ENCODE results near the gene RGPD6.
"Not testable (repeated sequence)": the region's sequence is repeated elsewhere in the genome, so short reads cannot be mapped to it uniquely, and the experiment has no call there.

RGPD6 gene

DNA sequence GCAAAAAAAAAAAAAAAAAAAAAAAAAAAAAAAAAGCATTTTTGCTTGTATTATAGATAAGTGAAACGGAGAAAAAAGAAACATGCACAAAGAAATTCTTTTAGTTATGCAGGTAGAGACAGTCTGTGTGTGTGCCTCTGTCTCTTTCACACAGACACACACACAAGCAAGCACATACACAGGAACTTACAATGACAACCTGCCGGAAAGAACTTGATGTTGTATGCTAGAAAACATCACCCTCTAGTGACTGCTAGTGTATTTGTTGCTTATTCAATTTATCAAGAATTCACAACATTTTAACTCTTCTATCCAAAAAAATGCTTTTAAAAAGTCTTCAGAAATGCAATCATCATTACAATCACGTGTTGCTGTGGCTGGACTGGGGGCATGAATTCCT, 95.8 kb downstream of the RGPD6 start:
- not testable (repeated sequence) for DNase-seq (ENCODE audit: low read depth)

DNA sequence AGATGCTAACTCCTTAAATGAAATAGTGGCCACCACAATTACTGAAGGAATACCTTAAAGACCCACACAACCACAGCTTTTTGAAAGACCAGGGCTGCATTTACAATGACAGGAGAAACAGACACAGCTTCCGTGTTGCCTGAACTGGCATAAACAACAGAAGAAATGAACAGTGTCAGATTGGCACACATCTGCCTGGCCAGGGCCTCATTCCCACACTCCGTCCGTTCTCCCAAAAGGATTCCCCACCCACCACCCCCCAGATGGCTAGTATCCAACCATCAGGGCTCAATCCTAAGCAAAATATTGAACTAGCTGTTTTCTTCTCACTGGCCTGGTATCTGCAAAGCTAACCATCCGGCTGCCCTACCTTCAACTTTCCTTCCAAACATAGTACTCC, 96.9 kb downstream of the RGPD6 start:
- not testable (repeated sequence) for DNase-seq (ENCODE audit: low read depth)

DNA sequence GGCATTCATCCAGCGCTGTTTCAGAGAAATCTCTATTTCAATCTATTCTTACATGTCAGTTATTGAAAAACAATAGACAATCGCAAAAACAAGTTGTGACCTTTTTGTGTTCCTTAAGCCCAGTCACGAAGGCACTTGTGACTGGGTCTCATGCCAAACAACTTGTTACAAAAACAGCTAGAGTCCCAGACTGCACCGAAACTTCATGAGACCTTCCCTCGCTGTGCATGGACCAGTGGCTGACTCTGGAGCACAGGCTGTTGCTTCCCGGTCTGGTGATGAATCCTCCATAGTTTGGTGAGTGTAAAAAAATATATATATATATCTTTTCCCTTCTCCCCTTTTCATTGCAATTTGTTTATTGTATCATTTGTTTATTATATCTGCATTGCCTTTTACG, 99.7 kb downstream of the RGPD6 start:
- not testable (repeated sequence) for DNase-seq (ENCODE audit: low read depth)

DNA sequence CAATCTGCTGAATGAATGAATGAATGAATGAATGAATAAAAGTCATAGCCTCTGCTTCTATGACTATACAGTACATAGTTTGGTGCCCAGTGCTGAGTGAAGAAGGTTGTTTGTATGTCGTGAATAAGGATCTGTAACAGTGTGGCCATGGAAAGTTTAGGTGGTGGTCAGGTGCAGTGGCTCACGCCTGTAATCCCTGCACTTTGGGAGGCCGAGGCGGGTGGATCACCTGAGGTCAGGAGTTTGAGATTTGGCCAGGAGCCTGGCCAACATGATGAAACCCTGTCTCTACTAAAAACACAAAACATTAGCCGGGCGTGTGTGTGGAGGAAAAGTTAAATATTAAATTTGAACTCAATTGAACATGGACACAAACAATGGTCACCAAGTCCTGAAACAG, 100.1 kb downstream of the RGPD6 start:
- DNase-seq (ENCODE audit: low read depth) = not testable (repeated sequence)

DNA sequence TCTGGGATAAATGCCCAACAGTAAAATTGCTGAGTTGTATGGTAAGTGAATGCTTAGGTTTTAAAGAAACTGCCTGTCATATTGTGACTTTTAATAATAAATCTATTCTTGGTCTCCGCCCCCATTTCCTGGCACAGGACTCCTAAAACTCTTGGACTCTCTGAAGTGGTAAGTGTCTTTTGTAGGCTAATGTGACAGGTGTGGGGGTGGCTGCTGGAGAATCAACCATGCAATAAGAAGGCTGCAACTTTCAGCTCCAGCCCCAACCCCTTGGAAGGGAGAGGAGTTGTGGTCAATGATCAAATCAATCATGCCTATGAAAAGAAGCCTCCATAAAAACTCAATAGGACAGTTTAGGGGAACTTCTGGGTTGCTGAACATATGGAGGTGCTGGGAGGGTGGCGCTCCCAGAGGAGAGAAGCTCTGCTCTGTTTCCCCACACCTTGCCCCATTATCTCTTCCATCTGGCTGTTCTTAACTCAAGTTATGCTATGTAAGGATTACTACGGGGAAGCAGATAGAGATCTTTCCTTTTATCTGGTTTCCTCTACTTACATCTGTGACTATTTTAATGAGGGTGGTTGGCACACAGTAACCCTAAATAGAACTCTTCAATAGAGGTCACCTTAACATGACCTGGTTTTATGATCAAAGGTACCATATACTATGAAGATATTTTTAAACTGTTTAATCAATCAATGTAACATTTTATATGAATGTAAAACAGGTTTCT, 101.2 kb downstream of the RGPD6 start:
- DNase-seq (ENCODE audit: low read depth) = not testable (repeated sequence)

DNA sequence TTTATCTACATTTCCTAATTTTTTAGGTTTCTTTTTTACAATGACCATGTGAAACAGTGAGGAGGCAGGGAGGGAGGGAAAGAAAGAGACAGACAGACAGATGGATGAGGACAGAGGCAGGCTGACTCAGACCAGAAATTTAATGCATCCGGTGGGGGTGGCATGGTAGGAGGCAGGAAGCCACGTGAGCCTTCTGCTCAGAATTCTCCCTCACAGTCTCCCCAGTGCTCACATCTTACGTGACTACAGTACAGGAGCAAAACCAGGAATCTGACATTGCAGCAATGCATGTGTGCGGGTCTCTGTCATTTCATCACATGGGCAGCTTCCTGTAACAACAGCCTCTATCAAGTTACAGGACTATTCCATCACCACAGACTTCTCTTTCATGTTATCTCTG, 102.1 kb downstream of the RGPD6 start:
- DNase-seq (ENCODE audit: low read depth) = not testable (repeated sequence)

DNA sequence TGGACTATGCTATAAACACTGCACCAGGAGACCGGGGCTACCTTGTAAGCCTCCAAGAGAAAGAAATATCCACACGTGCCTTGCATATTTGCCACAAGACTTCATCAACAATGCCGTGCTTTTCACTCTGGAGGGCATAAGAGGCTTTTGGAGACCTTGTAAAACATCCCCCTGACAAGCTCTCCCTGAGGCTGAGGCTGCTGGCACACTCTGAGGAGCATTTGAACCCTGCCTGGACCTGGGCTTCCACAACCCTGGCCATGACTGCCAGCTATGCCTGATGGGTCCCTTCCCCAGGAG, 104.0 kb downstream of the RGPD6 start:
- not testable (repeated sequence) for DNase-seq (ENCODE audit: low read depth)

DNA sequence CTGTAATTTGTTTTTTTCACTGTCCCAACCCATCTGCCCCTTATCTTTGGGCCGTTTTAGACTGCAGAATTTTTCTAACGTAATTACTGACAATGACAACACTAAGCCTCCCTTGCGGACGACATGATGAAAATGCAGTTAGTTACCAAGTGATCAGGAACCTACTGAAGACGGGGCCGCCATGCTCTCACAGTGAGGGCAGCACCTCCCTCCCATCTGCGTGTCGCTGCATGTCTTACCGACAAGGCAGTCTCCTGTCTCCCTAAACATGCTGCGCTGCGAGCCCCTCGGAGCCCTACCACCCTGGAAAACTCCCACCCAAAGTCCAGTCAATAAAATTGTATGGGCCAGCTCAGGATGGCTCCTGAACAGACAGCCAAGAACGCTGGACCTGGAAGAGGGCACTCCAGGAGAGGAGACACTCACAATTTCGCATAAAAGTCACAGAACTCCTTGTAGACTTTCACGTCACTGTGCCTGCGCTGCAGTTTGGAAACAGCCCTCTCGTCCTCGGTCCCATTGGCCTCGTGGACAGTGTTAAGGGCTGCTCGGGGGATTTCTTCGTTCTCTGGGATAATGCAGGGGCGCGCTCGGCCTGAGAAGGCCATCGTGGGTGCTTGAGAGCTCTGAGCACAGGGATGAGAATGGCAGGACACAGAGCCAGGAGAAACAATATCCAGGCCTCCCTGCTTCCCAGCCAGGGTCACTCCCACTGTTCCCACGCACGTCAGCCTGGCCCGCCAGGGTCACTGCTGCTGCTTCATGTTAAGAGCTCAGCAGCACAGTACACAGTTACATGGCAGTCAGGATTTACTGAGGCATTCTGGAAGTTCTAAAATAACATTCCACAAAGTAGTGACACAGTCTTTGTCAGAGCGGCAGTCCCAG, 104.6 kb downstream of the RGPD6 start, which contains the start of gene LIMS4:
Gene LIMS4, minus strand, starts transcription at position 646 of the 888 bp plus-strand sequence. Its CDS starts 38 bp downstream, at position 608.
- not testable (repeated sequence) for DNase-seq (ENCODE audit: low read depth)

DNA sequence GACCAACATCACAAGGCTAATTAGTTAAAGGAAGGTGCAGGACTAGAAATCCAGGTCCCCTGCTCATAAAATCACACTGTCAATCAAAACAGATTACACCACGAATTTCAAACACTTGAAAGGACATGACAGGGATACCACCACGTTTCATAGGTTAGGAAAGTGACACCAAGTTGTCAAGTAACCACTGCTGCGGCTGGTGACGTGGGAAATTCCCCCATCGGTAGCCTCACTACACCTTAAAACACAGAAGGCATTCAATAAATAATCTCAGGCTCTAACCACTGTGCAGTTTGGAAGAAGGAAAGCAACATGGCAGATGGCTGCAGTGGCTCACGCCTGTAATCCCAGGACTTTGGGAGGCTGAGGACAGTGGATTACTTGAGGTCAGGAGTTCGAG, 108.1 kb downstream of the RGPD6 start:
- not testable (repeated sequence) for DNase-seq (ENCODE audit: low read depth)

DNA sequence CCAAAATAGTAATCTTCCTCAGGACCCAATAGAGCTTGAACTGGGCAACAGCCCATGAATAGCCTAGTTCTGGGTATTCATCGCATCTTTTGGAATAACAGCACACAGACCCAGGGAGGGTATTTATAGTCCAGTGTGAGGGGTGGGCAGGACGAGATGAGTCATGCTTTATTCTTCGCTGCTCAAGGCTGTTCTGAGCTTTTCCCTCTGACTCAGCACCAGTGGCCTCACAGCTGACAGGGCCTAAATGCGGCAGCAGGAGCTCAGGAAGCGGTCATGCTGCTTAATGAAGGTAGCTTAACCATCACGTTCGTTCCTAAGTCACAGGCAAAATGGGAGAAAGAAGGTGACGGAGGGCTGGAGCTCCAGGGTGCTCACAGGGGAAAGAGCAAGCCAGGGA, 111.7 kb downstream of the RGPD6 start:
- not testable (repeated sequence) for DNase-seq (ENCODE audit: low read depth)

Data from stromal cell of bone marrow (primary cell).